22Rv1 (cell line): ENCODE data around the gene ATRN.

Source experiments
- CTCF ChIP-seq: fragments of 450-650 bp; IDR thresholded peaks from 2 replicates; pipeline ENCODE4 v1.5.1; 2017; ENCODE audit warnings: mild to moderate bottlenecking
- ZFX ChIP-seq: fragments of 450-650 bp; IDR thresholded peaks from 2 replicates; pipeline ENCODE4 v1.6.1; 2017; ENCODE audit warnings: antibody characterized with exemption, borderline replicate concordance

- no peak for TF ChIP-seq CTCF
- TF ChIP-seq ZFX = no peak
Measured at GRCh38 chr20:3622406-3622805, 151.6 kb downstream of the ATRN start.
